ENCODE measurements around the gene RANBP1.

The RANBP1 gene

GRCh38 chr22:20107951-20108756 lies 7.8 kb upstream of the RANBP1 start:
- no peak for DNase-seq (ENCODE audit: low read depth)

DNA sequence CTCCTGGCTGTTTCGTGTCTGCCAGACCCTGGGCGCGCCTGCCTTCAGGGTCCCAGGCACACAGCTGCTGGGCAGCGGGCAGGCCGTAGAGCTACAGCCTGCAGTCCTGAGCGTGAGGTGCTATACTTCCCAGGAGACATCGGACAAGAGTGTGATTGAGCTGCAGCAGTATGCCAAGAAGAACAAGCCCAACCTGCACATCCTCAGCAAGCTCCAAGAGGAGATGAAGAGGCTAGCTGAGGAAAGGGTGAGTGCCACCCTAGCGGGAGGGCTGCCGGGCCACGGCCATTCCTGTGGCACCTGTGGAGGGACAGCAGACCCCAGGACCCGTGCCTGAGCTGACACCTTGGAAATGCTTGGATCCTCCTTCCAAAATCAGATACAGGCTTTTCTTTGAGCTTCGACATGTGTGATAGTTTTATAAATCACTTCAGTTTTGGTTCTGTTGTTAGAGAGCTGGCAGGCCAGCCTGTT lies 7.1 kb upstream of the RANBP1 start:
- DNase-seq (ENCODE audit: low read depth) = no peak

GRCh38 chr22:20109411-20110358 lies 6.2 kb upstream of the RANBP1 start:
- no peak for DNase-seq (ENCODE audit: low read depth)

DNA sequence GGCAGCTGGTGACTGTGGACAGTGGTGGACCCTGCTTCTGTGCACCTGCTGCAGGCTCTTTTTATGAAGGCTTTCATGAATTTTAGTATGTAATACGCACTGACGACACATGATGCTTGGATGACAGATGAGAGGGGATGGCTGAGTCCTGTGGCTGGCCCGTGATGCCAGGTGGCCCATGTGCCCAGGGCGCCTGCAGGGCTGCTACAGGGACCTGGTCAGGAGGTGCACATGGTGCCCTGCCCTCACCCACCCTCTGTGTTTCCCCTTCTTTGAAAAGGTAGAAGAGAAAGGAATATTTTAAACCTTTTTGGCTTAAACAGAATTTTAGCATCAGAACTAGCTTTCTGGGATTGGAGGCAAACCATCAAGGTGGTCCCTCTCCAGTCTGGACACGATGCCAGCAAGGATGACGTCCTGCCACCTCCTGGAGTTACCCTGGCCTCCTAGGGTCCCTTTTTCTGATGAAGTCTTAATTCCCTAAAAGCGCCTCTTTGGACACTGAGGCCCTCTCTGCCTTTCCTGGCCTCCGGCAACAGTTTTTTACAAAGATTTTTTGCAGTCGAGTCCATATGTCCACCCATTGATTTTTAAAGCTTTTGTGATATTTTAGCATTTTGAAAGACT lies 5.4 kb upstream of the RANBP1 start:
- no peak for DNase-seq (ENCODE audit: low read depth)

DNA sequence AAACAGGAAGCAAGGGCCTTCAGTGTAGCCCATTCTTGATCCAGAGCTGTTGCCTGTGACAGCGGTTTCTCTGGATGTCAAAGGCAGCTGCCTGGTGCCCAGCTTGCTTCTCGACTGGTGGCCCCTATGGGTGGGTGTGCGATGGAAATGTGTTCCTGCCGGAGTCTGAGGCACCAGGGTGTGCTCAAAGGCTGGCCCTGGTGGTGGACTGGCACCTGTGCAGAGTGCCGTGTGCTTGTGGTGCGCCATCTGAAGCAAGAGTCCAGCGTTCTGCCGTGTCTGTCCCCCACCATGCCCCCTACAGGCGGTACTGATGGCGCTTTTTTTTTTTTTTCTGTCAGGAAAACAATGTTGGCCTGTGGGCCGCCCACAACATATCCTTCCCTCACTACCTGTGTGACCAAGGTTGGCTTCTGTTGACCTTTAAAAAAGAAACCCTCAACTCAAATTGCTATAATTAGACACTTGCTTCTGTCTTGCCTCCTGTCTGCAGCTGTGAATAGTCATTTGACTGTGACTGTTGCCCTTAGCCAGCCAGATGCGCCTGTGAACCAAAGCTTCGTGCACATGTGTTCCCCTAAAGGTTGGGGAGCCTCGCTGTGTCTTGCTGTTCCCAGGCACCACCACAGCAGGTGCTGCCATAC lies 4.7 kb upstream of the RANBP1 start:
- DNase-seq (ENCODE audit: low read depth) = no peak

- DNase-seq (ENCODE audit: low read depth) = no peak
Measured at GRCh38 chr22:20111689-20112622, 3.9 kb upstream of the RANBP1 start.

DNA sequence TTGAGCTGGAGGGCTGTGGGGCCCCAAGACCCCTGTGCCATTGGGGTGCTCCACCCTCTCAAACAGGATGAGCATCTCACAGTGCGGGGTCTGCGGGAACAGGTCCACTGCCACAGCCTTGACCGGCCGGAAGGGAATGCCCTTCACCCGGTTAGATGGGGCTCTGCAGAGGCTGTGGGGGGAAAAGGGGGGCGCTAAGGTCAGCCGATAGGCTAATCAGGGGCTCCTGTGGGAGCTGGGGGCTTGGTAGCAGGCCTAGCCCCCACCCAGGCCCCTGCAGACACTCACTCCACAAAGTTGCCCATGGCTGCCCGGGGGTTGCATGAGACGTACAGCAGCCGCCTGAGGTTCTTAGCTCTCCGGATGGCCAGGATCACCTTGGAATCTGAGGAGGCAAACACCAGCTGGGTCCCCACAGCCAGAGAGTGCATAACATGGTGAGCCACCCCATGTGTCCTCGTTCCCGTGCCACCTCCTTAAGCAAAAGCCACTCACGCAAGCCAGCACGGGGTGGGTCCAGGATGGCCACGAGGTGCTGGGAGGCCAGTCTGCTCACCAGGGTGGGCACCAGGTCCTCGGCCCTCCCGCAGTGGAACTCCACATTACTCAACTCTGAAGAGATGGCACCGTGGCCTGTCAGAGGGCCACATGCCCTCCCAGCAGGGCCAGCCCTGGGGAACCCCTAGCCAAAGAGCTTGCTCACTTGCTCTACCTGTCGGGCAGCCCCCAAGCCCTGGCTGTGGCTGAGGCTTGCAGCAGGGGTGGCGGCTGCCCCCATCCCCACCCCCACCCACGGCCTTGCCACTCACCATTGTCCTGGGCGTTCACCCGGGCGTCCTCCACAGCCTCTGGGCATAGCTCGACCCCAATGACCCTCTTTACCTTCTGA lies 3.0 kb upstream of the RANBP1 start:
- no peak for DNase-seq (ENCODE audit: low read depth)

DNA sequence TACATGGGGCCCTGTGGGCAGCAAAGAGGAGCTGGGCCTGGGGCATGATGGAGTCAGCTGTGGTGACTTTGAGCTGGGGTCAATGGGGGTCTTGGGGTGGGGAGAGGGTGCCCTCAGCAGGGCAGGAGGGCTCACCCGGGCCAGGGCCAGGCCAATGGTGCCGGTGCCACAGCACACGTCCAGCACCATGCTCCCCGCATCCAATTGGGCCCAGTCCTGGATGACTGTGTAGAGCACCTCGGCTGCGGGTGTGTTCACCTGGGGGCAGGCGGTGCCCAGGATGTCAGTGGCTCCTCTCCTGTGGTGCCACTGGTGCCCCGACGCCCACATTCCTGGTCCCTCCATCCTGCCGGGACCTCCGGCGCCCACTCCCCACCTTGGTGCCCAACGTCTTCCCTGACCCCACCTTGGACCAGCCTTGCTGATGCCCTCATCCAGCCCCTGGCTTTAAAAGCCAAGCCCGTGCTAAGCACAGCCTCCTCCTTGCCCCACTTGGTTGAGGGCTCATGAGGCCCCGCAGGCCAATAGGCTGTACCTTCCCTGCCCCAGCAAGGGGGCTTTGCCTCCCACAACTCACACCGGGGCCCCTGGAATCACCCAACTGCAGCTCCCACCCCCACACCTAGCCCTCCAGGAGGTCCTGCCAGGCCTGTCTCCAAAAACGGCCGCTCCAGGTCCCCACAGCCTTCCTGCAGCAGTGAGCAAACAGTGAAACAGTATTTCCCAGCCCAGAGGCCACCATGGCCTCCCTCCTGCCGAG lies 2.2 kb upstream of the RANBP1 start:
- no peak for DNase-seq (ENCODE audit: low read depth)

DNA sequence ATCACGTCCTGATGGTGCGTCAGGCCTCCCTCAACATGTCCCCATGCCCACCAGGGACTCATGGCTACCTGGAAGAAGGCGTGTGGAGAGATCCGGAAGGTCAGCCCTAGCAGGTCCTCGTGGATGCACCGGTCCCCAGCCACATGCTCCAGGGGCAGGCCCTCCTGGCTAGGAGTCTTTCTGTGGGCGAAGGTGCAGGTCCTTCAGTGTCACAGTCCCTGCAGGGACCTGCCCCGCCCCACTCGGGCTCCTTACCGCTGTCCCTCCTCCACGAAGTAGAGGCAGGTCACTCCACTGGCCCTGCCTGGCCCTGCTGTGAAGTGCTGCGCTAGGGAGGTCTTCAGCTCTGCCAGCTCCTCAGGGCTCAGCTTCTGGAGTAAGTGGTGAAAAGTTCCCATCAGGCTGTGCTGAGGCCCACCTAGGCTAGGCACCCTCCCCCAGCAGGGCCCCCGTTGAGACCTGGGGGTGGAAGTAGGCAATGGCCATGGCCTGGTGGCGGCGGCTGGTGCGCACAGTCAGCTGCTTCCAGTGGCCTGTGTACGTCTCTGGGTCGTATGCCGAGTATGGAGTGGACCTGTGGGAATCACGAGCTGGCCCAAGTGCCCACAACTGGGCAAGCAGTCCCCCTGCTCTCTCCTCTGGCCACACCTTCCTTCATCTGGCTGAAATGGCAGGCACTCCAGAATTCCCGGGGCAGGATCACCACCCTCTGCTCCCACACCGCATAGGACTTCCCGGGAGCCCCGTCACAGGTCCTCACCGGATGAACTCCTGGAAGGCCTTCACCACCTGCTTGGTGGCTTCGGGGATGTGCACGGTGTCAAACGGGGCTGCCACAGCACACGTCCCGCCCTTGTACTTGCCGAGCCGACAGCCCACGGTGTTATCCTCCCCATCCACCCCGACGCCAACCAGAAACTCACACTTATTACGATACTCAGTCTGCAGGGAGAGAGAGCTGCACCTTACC lies 1.1 kb upstream of the RANBP1 start:
- no peak for DNase-seq (ENCODE audit: low read depth)

- DNase-seq (ENCODE audit: low read depth) = no peak
Measured at GRCh38 chr22:20116376-20116950, 559 bp downstream of the RANBP1 start.

- peak; percentile 94 for DNase-seq (ENCODE audit: low read depth)
Measured at GRCh38 chr22:20116951-20117632, 1.2 kb downstream of the RANBP1 start, which contains the start of gene TRMT2A. Gene TRMT2A (minus strand): TSS chr22:20117226. CDS start chr22:20116906, 320 bp downstream.

DNA sequence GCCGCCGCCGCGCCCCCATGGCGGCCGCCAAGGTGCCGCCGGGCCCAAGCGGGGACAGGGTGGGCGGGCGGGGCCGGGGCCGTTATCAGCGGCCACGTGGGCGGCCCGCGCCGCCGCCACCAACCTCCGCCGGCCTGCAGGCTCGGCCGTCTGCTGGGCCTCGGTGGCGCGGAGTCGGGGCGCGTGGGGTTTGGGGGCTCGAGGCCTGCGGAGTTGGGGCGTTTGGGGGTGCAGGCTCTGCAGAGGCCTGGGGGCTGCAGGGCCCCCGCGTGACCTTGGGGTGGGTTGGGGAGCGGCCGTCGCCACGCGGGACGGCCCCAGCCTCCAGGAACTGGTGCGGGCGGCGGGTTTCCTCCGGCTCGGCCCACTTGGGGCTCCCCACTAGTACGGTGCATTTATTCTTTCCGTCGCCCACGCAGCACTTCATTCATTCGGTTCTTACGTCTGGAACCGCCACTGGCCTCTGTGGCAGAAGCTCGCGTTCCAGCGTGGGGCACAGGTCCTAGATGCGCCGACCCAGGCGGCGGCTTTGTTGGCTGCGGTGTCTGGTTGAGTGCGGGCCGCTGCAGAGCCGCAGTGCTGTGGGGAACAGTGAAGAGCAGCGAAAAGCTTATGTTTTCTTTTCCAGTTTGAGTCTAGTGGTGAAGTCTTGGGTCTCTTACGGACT lies 1.9 kb downstream of the RANBP1 start:
- DNase-seq (ENCODE audit: low read depth) = no peak

DNA sequence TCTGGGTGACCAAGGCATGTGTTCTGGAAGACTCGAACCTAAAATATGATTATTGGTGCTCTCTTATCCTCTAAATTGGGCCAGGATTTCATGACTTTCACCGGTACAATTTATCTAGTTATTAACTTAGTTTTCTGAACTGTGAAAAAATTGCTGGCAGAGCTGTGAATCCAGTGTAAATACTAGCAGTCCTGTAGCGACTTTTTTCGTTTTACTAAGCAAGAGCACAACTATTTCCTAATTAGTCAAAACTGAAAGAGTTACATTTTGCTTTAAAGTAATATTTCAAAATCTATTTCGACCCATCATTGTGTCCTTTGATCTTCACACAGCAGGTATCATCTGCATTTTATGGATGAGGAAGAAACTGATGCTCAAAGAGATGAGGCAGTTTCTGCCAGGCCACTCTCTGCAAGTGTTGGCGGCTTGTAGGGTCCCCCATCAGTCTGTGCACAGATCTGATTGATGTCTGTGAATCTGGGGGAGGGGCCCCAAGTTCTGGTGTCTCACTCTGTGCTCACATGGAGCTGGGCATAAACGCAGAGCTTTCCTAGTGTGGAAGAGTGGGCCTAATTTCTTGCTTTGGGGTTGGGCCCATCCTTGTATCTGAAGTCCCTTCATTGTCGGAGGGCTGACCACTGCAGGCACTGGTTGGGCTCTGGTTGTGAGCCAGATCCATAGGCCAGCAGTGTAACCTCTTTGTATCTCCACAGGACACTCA lies 2.6 kb downstream of the RANBP1 start:
- no peak for DNase-seq (ENCODE audit: low read depth)

- DNase-seq (ENCODE audit: low read depth) = no peak
Measured at GRCh38 chr22:20121856-20122415, 6.0 kb downstream of the RANBP1 start.

Measured in T follicular helper cell (primary cell).